NCI-H1930 (cell line): ENCODE measurements around the gene MPPED1.

Experiments
- DNase-seq, 2 experiments: peaks; one replicate each; lab custom pipeline; 2025; lab: John Stamatoyannopoulos, UW

MPPED1 gene

GRCh38 chr22:43498856-43499253 lies 87.0 kb downstream of the MPPED1 start:
- DNase-seq: no peak

- no peak for DNase-seq
Observed at GRCh38 chr22:43500792-43501785, 89.3 kb downstream of the MPPED1 start.

- no peak for DNase-seq
Observed at GRCh38 chr22:43501878-43502277, 90.1 kb downstream of the MPPED1 start.

- no peak for DNase-seq
Observed at GRCh38 chr22:43502306-43502874, 90.6 kb downstream of the MPPED1 start.

GRCh38 chr22:43504068-43504467 lies 92.3 kb downstream of the MPPED1 start:
- no peak for DNase-seq

GRCh38 chr22:43504666-43505261 lies 93.0 kb downstream of the MPPED1 start:
- DNase-seq: no peak

- DNase-seq: no peak
Observed at GRCh38 chr22:43505423-43505822, 93.6 kb downstream of the MPPED1 start.

GRCh38 chr22:43505896-43506295 lies 94.1 kb downstream of the MPPED1 start:
- DNase-seq: no peak

- no peak for DNase-seq
Observed at GRCh38 chr22:43506487-43506886, 94.7 kb downstream of the MPPED1 start.

GRCh38 chr22:43507235-43507634 lies 95.4 kb downstream of the MPPED1 start:
- DNase-seq: no peak

GRCh38 chr22:43508489-43508888 lies 96.7 kb downstream of the MPPED1 start:
- no peak for DNase-seq

GRCh38 chr22:43509337-43509736 lies 97.5 kb downstream of the MPPED1 start:
- no peak for DNase-seq

GRCh38 chr22:43510281-43511070 lies 98.7 kb downstream of the MPPED1 start:
- no peak for DNase-seq

GRCh38 chr22:43511276-43511910 lies 99.6 kb downstream of the MPPED1 start:
- no peak for DNase-seq

- no peak for DNase-seq
Observed at GRCh38 chr22:43512279-43512678, 100.5 kb downstream of the MPPED1 start.

GRCh38 chr22:43514476-43515157 lies 102.8 kb downstream of the MPPED1 start:
- DNase-seq: no peak

GRCh38 chr22:43515411-43515810 lies 103.6 kb downstream of the MPPED1 start:
- no peak for DNase-seq

GRCh38 chr22:43515902-43516301 lies 104.1 kb downstream of the MPPED1 start:
- no peak for DNase-seq

GRCh38 chr22:43516386-43516785 lies 104.6 kb downstream of the MPPED1 start:
- no peak for DNase-seq

GRCh38 chr22:43516996-43517635 lies 105.3 kb downstream of the MPPED1 start:
- no peak for DNase-seq

- DNase-seq: no peak
Observed at GRCh38 chr22:43520632-43521039, 108.8 kb downstream of the MPPED1 start.
